ENCODE results near the gene OR2AE1. TPM values are rescaled to one million over a fixed set of nuclear protein-coding genes. Genes with fewer than 3 reads are reported as not detected.

OR2AE1 gene
- polyA plus RNA-seq, 1 donor from 2014 or later, result not detected

DNA sequence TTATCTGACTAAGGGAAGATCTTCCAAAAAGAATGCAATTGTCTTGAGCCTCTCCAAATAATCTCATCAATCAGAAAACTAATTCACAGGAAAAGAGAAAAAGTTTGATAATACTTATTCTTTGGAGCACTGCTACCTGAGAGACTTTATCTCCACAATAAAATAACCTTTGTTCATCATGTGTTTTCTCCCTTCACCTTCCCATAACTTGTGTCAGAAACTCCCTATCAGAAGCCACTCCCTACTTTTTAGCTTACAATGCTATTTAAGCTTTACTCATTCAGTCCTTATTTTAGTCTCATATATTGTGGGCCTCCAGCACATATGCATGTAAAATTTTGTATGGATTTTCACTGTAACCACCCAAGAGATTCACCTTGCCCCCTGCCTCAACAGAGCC lies 48.0 kb downstream of the OR2AE1 start:
- H3K9ac ChIP-seq (ENCODE audit: low read length), result no peak overlapping the region
- H3K9me3 ChIP-seq (ENCODE audit: low read length), result no peaks in the 10 kb centered on the region
- H3K4me2 ChIP-seq (ENCODE audit: low read length), result no peak overlapping the region
- no peaks in the 10 kb centered on the region for H3F3A ChIP-seq (ENCODE audit: insufficient read depth, low read length, poor library complexity, severe bottlenecking)
- no peaks in the 10 kb centered on the region for H3K36me3 ChIP-seq (ENCODE audit: insufficient read depth, low read length)
- H4K20me1 ChIP-seq (ENCODE audit: insufficient read depth), result no peaks in the 10 kb centered on the region
- H3K27ac ChIP-seq (ENCODE audit: low read length), result no peak overlapping the region
- no peak overlapping the region for H3K4me3 ChIP-seq (ENCODE audit: low read length)
- no peaks in the 10 kb centered on the region for H3K27me3 ChIP-seq (ENCODE audit: insufficient read depth, low read depth, low read length)
- H3K9me2 ChIP-seq (ENCODE audit: insufficient read depth, low read length), result no peaks in the 10 kb centered on the region
- TF ChIP-seq RAD21 (conservative IDR thresholded peaks at IDR 0.05), result no peak
- TF ChIP-seq, protein P1, sequence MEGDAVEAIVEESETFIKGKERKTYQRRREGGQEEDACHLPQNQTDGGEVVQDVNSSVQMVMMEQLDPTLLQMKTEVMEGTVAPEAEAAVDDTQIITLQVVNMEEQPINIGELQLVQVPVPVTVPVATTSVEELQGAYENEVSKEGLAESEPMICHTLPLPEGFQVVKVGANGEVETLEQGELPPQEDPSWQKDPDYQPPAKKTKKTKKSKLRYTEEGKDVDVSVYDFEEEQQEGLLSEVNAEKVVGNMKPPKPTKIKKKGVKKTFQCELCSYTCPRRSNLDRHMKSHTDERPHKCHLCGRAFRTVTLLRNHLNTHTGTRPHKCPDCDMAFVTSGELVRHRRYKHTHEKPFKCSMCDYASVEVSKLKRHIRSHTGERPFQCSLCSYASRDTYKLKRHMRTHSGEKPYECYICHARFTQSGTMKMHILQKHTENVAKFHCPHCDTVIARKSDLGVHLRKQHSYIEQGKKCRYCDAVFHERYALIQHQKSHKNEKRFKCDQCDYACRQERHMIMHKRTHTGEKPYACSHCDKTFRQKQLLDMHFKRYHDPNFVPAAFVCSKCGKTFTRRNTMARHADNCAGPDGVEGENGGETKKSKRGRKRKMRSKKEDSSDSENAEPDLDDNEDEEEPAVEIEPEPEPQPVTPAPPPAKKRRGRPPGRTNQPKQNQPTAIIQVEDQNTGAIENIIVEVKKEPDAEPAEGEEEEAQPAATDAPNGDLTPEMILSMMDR (IDR thresholded peaks at IDR 0.05; ENCODE audit: poor library complexity, severe bottlenecking), result no peak
- no peak for TF ChIP-seq SMC3 (conservative IDR thresholded peaks at IDR 0.05; ENCODE audit: poor library complexity)
- no peaks in the 10 kb centered on the region for H3K79me2 ChIP-seq (replicated peaks; ENCODE audit: insufficient read depth, low read length)
- no peak overlapping the region for H2AFZ ChIP-seq (ENCODE audit: low read depth, low read length)

DNA sequence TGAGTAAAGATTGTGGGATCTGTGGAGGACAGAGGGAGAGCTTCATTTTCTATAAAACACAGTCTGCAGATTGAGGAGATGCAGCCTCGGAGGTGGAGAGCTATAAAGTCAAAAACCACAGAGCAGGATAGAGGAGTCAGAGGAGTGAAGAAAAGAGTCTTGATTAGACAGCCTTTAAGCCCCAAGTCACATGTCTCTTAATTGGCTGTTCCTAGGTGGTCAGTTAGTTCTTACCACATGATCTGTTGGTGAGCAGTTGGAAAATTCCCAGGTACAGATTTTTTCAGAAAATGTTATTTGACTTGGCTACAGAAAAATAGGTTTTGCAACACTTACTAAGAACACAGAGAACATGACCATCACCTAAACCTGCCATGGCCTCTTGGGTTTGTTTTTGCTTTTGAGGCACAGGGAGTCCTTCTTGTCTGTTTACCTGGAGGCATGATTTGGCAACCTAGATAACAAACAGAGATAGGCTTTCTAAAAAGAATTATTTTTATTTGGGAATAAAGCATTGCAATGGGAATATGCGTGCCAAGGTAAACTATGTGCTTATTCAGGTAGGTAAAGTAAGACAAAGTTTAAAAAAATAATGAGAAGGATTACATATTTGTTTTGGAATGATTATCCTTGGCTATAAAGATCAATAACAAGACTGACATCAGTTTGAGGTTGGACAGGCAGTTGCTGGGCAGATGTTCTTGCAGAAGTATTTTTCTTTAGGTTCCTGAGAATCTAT lies 49.6 kb downstream of the OR2AE1 start:
- no peak overlapping the region for H3K4me3 ChIP-seq (ENCODE audit: low read length)
- no peaks in the 10 kb centered on the region for H3K79me2 ChIP-seq (replicated peaks; ENCODE audit: insufficient read depth, low read length)
- H3K9me3 ChIP-seq (ENCODE audit: low read length), result no peaks in the 10 kb centered on the region
- no peaks in the 10 kb centered on the region for H4K20me1 ChIP-seq (ENCODE audit: insufficient read depth)
- H3K4me2 ChIP-seq (ENCODE audit: low read length), result no peak overlapping the region
- TF ChIP-seq, protein P1 (IDR thresholded peaks at IDR 0.05; ENCODE audit: poor library complexity, severe bottlenecking), result no peak
- TF ChIP-seq, protein P2, sequence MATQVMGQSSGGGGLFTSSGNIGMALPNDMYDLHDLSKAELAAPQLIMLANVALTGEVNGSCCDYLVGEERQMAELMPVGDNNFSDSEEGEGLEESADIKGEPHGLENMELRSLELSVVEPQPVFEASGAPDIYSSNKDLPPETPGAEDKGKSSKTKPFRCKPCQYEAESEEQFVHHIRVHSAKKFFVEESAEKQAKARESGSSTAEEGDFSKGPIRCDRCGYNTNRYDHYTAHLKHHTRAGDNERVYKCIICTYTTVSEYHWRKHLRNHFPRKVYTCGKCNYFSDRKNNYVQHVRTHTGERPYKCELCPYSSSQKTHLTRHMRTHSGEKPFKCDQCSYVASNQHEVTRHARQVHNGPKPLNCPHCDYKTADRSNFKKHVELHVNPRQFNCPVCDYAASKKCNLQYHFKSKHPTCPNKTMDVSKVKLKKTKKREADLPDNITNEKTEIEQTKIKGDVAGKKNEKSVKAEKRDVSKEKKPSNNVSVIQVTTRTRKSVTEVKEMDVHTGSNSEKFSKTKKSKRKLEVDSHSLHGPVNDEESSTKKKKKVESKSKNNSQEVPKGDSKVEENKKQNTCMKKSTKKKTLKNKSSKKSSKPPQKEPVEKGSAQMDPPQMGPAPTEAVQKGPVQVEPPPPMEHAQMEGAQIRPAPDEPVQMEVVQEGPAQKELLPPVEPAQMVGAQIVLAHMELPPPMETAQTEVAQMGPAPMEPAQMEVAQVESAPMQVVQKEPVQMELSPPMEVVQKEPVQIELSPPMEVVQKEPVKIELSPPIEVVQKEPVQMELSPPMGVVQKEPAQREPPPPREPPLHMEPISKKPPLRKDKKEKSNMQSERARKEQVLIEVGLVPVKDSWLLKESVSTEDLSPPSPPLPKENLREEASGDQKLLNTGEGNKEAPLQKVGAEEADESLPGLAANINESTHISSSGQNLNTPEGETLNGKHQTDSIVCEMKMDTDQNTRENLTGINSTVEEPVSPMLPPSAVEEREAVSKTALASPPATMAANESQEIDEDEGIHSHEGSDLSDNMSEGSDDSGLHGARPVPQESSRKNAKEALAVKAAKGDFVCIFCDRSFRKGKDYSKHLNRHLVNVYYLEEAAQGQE (IDR thresholded peaks at IDR 0.05; ENCODE audit: borderline replicate concordance), result no peak
- no peak for TF ChIP-seq TAF1 (IDR thresholded peaks at IDR 0.05; ENCODE audit: low read depth)
- no peak for TF ChIP-seq EZH2 (IDR thresholded peaks at IDR 0.05; ENCODE audit: borderline replicate concordance, insufficient read depth, low read length, poor library complexity, severe bottlenecking)
- TF ChIP-seq EP300 (conservative IDR thresholded peaks at IDR 0.05; ENCODE audit: poor library complexity, severe bottlenecking), result no peak
- no peak for TF ChIP-seq MXI1 (conservative IDR thresholded peaks at IDR 0.05; ENCODE audit: poor library complexity, severe bottlenecking)
- TF ChIP-seq RAD21 (conservative IDR thresholded peaks at IDR 0.05), result no peak
- TF ChIP-seq SMC3 (conservative IDR thresholded peaks at IDR 0.05; ENCODE audit: poor library complexity), result no peak
- no peak for TF ChIP-seq POLR2AphosphoS5 (IDR thresholded peaks at IDR 0.05)
- no peaks in the 10 kb centered on the region for H3K36me3 ChIP-seq (ENCODE audit: insufficient read depth, low read length)
- H3K27ac ChIP-seq (ENCODE audit: low read length), result no peak overlapping the region
- H3K9me2 ChIP-seq (ENCODE audit: insufficient read depth, low read length), result no peaks in the 10 kb centered on the region
- H2AFZ ChIP-seq (ENCODE audit: low read depth, low read length), result no peak overlapping the region
- H3K9ac ChIP-seq (ENCODE audit: low read length), result no peak overlapping the region
- H3K27me3 ChIP-seq (ENCODE audit: insufficient read depth, low read depth, low read length), result no peaks in the 10 kb centered on the region
- no peaks in the 10 kb centered on the region for H3F3A ChIP-seq (ENCODE audit: insufficient read depth, low read length, poor library complexity, severe bottlenecking)

Small RNA genes within 50 kb of the gene (small RNA-seq; reads per million reads assigned to genes)
- gene AC011904.1, result 0 reads per million in 3 experiments
- gene CYP3A52P, result 0 reads per million in 3 experiments

Other genes with a start within 250 kb of the OR2AE1 start
- gene CYP3A5, start 197.0 kb downstream of the OR2AE1 start, polyA plus RNA-seq, result not detected in 2 replicates
- gene CYP3A7, start 141.8 kb downstream of the OR2AE1 start, polyA plus RNA-seq, result not detected in 2 replicates
- gene CYP3A4, start 92.8 kb downstream of the OR2AE1 start, polyA plus RNA-seq, result not detected in 2 replicates
- gene CYP3A43, start 49.0 kb downstream of the OR2AE1 start, polyA plus RNA-seq, result 0.48 TPM in 1 of 2 replicates, not detected in the other
- gene TRIM4, start 42.5 kb upstream of the OR2AE1 start, polyA plus RNA-seq, result not detected in 2 replicates
- gene GJC3, start 52.6 kb upstream of the OR2AE1 start, polyA plus RNA-seq, result not detected in 2 replicates
- not detected in 2 replicates for gene AZGP1, start 99.0 kb upstream of the OR2AE1 start, polyA plus RNA-seq
- 26.6 and 27.1 TPM in 2 replicates for gene ZKSCAN1, start 138.6 kb upstream of the OR2AE1 start, polyA plus RNA-seq
- gene ZSCAN21, start 172.7 kb upstream of the OR2AE1 start, polyA plus RNA-seq, result 26.0 and 27.6 TPM in 2 replicates
- 57.2 and 71.2 TPM in 2 replicates for gene ZNF3, start 204.7 kb upstream of the OR2AE1 start, polyA plus RNA-seq
- gene COPS6, start 211.9 kb upstream of the OR2AE1 start, polyA plus RNA-seq, result 57.1 and 89.2 TPM in 2 replicates
- 118 and 146 TPM in 2 replicates for gene MCM7, start 224.4 kb upstream of the OR2AE1 start, polyA plus RNA-seq
- 78.9 and 100 TPM in 2 replicates for gene AP4M1, start 224.6 kb upstream of the OR2AE1 start, polyA plus RNA-seq
- gene TAF6, start 242.3 kb upstream of the OR2AE1 start, polyA plus RNA-seq, result 23.4 and 40.3 TPM in 2 replicates
- 35.8 and 42.1 TPM in 2 replicates for gene CNPY4, start 242.6 kb upstream of the OR2AE1 start, polyA plus RNA-seq
- gene MBLAC1, start 249.9 kb upstream of the OR2AE1 start, polyA plus RNA-seq, result 6.4 and 10.1 TPM in 2 replicates

Data from neural cell (in vitro differentiated cells).